ENCODE data around the gene CLIP3.
A peak's percentile ranks its signal among the peaks of the same experiment; 100 is the strongest.
"Not testable (repeated sequence)": the region's sequence is repeated elsewhere in the genome, so short reads cannot be mapped to it uniquely, and the experiment has no call there.

CLIP3 gene

DNA sequence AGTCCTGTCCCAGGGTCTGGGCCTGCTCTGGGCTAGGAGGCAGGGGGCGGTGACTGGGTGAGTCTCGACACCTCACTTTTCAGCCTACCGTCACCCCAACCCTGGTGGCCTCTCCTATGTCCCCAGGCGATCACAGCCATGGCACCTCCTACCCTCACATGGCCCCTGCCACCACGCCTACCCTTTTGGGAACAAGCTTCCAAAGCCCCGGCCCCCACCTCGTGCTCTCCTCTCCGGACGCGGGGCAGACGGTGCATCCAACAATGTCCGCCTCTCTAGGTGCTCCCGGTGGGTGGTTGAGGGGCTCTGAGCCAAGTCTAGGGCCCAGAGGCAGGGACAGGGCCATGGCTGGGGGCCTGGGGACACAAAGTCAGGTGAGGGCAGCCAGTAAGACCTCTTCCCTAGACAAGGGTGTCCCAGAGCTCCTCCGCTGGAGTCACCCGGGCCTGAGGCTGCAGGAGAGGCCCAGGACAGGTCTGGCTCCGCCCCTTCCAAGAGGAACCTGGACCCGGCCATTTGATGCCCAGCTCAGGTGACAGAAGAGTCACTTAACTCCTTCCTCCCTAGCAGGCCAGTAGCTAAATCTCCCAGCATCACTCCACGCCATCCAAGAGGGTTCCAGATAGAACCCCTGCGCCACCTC lies 24.2 kb downstream of the CLIP3 start, which contains the start of gene SYNE4:
SYNE4 (minus strand) TSS at position 478 of the 643 bp plus-strand sequence; CDS start at position 346, 132 bp downstream.
- DNase-seq, result no peak

DNA sequence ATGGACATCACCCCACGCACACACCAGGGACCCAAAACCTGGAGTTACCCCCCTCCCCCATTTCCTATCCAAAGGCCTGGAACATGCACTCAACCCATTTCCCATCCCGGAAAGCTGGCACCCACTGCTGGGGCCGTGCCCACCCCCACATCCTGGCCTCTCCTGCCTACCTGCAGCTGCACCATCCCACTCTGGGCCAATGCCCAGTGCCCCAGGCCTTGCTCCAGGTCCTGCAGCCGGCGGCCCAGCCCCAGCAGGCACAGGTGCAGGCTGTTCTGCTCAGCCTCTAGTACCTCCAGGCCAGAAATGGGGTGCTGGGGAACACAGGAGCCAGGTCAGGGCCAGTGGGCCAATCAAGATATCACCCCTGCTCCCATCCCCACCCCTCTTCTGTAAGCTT lies 25.7 kb downstream of the CLIP3 start:
- DNase-seq, result no peak

DNA sequence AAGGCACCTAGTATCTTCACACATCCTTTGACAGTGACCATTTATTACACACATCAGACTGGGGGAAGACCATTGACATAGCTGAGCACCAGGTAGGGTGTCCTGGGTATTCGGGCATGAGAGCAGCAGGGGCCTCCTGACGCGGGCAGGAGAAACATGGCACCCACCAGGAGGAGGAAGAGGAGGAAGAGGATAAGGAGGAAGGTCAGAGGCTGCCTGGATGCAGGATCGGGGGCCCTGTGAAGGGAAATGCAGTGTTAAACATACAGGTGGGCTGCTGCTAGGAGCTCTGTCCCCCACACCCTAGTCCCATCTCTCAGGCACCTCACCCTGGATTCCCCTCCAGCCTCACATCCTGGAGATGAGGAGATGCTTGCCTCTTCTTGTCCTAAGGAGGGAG lies 29.4 kb downstream of the CLIP3 start:
- DNase-seq, result no peak

DNA sequence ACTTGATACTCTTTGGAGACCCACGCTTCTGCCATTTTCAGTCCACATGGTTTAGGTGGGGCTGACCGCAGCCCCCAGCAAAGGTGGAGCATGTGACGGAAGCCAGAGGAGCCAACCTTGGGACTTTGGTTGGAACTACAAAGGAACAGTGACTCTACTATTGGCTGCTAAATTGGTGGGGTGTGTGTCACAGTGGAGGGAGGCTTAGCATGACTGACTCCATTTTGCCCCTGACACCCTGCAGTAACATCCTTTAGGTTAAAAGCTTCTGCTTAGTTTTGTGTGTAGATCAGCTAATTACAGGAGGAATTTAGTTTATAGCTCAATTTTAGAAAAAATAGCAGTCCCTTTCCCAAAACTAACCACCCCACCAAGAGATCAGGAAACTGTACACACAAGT lies 31.1 kb downstream of the CLIP3 start:
- DNase-seq, result no peak

DNA sequence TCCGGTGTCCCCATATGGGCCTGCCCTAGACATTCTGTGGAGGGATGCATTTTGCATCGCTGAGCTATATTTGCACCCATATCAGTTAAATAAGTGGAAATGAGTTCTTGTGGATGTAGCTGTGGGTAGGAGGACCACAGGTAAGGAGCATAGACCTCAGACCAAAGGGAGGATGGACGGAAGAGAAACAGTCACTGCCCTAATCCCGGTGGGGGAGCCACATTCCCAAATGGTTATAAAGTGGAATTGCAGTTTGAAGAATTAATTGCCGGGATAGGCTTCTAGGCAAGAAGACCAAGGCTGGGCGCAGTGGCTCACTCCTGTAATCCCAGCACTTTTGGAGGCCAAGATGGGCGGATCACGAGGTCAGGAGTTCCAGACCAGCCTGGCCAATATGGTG lies 35.9 kb downstream of the CLIP3 start:
- DNase-seq, result no peak

DNA sequence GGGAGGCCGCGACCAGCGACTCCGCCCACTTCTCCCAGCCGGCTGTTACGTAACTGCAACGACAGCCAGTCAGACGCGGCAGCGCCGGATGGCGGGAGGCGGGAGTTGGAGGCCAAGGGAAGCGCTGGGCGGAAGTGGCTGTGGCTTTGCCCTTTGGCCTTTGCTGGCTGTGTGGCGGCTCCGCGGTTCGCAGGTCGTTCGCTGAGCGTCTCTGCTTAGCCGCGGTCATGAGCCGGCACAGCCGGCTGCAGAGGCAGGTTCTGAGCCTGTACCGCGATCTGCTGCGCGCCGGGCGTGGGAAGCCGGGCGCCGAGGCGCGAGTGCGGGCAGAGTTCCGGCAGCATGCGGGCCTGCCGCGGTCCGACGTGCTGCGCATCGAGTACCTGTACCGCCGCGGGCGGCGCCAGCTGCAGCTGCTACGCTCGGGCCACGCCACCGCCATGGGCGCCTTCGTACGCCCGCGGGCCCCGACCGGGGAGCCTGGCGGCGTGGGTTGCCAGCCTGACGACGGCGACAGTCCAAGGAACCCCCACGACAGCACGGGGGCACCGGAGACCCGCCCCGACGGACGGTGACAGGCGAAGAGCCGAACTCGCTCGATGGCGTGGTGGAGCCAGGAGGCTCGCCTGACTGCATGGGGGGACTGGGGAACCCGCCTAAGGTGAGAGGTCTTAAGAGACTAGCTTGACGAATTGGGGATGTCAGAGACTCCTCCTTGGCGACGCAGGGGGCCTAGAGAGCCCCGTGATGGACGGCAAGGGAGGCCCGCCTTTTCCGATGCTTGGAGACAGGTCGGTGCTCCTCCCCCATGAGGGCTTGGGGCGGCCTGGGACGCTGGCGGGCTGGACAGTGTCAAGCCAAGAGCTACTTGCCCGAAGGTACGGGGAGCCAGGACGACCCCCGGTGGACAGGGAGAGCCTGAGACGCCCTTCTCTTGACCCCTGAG lies 37.4 kb downstream of the CLIP3 start, which contains the start of gene SDHAF1:
SDHAF1 (plus strand) TSS at position 141 of the 946 bp plus-strand sequence; CDS start at position 228, 87 bp downstream.
- peak; percentile 91 to 93 for DNase-seq

DNA sequence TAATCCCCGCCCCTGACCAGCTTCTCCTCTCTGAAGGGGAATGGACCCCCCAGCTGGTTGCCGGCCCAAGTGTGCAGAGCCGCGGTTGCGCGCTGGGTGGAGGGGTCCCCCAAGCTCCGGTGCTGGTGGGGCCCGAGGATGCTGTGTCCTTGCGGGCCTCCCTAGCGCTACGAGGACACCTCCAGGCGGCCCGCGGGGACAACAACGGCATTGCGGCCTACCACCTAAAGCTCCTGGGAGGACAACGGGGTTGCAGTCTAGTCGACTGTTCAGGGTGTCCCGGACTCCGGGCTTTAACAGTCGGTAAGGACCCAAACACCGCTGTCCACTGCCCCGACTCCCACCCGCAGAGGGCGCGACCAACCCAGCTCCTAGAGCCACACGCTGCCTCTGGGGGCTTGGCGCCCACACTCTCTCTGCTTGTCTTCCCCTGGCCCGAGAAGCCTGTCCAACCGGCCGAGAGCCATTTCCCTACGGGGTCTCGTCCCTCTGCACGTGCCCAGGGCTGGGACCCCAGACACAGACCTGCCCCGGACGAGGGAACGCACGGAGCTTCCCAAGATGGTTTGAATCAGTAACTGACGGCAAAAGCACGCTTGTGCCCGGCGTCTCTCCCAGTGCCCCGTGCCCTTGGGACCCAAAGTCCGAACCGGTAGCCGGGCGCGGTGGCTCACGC lies 38.6 kb downstream of the CLIP3 start:
- no peak for DNase-seq

DNA sequence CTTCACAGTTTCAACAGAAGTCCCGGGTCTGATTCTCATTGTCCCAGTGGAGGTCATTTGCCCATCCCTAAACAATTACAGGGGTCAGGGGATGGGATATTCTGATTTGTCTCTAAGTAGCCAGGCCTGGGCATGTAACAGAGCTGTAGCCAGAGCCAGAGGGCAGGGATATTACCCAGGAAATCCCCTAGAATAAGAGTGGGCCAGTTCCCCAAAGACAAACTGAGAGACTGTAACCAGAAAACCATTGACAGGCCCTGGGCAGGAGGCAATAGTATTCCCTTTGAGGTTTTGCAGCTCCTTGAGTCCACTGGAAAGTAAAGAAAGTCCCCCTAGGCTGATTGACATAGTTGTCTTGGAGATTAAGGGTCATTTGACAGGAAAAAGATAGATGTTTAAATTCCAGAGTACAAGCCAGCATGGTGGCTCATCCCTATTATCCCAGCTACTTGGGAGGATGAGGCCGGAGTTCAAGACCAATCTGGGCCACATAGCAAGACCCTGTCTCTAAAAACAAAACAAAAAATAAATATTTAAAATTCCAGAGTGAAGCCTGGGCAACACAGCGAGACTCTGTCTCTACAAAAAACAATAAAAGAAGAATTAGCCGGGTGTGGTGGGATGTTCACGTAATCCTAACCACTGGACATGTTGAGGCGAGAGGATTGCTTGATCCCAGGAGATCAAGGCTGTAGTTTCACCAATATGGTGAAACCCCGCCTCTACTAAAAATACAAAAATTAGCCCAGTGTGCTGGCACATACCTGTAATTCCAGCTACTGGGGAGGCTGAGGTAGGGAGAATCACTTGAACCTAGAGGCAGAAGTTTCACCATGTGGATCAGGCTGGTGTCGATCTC lies 39.5 kb downstream of the CLIP3 start:
- DNase-seq, result no peak

DNA sequence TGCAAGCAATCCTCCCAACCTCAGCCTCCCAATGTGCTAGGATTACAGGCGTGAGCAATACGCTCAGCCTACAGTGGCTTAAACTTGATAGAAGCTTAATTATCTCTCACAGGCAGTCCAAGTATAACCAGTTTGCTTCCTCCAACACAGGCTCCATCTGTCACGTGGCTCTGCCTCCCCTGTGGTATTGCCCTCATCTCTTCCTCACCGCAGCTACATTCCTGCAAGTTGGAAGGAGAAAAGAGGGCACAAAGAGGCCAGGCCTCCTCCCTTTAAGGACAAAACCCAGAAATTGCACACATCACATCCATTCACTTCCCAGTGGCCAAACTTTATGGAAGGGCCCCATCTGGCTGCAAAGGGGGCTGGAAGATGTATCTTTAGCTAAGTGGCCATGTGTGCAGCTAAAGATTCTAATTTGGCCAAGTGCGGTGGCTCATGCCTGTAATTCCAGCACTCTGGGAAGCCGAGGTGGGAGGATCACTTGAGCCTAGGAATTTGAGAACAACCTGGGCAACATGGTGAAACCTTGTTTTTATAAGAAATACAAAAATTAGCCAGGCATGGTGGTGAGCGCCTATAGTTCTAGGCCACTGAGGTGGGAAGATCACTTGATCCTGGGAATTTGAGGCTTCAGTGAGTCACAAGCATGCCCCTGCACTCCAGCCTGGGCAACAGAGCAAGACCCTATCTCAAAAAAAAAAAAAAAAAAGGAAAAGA lies 40.8 kb downstream of the CLIP3 start:
- DNase-seq, result no peak

DNA sequence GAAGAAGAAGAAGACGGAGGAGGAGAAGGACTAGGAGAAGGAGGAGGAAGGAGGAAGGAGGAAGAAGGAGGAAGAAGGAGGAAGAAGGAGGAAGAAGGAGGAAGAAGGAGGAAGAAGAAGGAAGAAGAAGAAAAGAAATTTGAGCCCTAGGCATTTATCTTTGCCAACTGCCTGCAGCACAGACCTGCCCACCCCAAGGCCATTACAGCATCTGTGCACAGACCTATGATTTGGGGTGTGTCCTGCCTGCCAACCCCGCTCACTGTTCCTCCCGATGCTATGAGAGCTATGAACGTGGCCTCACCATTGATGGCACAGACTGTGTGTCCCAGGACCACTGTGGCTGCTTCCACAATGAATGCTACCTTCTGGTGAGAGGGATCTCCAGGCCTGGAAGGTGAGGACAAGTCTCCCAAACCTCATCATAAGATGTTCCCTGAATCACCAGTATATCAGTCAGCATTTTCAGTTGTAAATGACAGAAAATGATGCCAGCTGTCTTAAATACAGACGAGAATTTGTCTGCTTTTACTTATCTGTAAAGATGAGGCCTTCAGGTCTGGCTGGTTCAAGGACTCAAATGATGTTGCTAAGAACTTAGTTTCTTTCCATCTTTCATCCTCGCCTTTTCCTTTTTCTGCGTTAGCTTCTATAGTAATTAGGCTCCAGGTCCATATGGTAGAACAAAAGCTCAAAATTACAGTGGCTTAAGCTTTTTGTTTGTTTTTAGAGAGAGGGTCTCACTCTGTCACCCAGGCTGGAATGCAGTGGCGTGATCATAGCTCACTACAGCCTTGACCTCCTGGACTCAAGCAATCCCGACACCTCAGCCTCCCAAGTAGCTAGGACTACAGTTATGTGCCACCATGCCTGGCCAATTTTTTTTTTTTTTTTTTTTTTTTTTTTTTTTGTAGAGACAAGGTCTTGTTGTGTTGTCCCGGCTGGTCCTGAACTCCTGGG lies 41.6 kb downstream of the CLIP3 start:
- no peak for DNase-seq

DNA sequence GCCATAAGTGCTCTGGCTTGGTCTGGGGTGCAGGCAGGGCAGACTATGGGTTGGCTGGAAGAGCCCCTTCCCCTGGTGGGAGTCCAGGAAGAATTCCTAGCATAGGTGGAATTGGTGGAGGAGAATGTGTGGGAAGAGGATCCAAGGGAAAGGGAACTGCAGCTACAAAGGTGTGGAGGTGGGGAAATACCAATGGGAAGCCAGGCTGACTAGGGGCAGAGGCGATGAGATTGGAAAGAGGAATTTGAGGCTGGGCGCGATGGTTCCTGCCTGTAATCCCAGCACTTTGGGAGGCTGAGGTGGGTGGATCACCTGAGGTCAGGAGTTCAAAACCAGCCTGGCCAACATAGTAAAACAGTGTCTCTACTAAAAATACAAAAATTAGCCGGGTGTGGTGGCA lies 42.5 kb downstream of the CLIP3 start:
- DNase-seq, result no peak

DNA sequence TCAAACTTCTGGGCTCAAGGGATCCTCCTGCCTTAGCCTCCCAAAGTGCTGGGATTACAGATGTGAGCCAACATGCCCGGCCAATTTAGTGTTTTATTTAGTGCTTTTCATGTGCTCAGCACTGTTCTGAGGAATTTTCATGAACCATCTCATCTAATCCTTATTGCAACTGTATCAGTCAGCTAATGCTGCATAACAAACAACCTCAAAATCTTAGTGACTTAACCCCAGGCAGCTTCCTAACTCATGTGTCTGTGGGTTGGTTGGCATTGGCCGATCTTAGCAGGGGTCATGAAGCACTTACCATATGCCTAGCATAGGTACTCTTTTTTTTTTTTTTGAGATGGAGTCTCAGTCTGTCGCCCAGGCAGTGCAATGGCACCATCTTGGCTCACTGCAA lies 43.8 kb downstream of the CLIP3 start:
- no peak for DNase-seq

DNA sequence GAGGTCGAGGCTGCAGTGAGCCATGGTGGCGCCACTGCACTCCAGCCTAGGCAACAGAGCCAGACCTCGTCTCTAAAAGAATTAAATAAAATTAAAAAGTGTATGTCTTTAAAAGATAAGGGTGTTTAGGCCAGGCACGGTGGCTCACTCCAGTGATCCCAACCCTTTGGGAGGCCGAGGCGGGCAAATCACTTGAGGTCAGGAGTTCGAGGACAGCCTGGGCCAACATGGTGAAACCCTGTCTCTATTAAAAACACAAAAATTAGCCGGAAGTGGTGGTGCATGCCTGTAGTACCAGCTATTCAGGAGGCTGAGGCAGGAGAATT lies 45.1 kb downstream of the CLIP3 start:
- no peak for DNase-seq

DNA sequence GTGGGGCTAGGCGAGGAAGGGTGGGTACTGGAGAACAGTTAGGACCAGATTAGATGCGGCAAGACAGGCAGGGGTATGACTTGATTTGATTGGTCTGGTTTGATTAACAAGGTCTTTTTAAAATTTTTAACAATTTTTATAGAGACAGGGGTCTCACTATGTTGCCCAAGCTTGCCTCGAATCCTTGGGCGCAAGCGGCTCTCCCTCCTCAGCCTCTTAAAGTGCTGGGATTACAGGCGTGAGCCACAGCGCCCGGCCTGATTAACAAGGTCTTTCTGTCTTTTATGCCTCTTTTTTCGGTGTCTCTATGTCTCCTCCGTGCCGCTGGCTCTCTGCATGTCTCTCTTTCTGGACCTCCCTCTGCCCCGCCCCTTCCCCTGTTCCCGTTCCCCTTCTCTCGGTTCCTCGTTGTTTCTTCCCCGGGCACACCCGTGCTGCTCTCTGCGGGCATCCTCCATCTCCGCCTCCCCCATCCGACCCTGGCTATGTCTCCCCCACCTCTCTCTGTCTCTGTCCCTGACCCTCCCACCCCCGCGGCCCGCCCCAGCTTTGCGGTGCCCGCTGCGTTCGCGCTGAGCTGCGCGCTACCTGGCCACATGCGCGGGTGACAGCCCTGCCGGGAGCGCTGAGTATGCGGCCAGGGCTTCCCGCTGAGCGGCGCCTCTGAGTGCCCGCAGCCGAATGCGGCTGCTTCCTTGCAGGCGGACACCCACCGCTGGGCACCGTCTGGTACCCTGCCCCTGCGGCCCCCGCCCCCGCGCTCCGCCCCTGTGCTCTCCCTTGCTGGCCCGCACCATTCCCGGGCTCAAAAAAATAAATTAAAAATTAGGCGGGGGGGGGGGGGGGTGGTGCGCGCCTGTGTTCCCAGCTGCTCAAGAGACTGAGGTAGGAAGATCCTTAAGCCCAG lies 45.8 kb downstream of the CLIP3 start:
- peak; percentile 60 to 65 for DNase-seq

DNA sequence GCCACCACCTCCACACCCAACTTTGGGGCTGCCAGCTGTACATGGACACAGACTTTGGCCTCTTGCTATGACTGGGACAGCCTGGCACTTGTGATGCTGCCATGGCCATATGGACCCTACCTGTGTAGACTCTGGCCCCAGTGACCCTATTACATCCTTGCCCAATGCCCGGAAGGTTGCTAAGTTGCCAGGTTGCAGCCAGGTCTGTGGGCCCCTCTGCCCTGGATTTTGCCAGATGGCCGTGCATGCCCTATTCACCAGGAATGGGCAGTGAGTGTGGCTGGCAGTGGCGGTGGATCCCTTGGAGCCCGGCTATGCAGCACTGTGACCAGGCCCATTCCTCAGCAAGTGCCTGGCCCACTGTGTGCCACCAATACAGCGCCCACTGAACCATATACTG lies 46.6 kb downstream of the CLIP3 start:
- DNase-seq, result no peak

DNA sequence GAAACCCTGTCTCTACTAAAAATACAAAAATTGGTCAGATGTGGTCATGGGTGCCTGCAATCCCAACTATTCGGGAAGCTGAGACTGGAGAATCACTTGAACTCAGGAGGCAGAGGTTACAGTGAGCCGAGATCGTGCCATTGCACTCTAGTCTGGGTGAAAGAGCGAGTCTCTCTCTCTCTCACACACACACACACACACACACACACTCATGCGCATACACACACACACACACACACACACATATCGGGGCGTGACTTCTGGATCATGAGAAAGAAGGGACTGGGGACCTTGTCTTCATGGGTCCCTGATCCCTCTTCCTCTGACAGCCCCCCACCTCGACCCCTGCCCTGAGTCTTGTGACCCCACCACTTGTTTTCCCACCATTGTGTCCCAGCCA lies 49.5 kb downstream of the CLIP3 start:
- no peak for DNase-seq

DNA sequence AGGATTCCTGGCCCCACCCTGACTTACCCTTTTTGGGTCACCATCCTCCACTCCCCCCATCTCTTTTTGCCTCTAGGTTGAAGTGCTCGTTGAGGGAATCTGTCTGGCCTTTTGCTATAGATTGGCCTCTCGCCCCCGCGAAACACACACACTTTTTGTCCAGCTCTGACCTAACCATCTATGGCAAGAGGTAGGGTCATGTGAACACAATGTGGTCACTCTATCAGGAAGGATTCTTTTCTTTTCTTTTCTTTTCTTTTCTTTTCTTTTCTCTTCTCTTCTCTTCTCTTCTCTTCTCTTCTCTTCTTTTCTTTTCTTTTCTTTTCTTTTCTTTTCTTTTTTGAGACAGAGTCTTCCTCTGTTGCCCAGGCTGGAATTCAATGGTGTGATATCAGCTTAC lies 51.7 kb downstream of the CLIP3 start:
- not testable (repeated sequence) for DNase-seq

DNA sequence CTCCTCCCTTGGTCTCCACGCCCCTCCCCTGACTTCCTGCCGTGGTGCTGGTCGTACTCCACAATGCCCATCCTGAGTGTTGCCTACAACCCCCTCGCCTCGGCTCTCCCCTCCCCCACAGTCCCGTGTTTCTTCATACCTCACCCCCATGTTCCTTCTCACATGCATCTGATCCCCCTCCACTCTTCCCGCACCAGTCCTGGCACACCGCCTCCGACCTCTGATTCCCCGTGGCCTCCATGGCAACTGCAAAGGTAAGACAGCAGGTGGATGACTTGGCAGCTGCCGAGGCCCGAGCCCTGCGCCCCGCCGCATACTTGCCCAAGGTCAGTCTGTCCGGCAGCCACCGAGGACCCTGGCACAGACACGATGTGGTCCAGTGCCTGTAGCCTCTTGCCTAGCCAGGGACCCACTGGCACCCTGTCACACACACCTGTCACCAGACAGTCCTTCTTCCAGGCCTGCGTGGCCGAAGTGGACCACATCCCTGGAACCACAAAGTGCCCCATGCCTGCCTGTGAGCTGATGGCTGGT lies 53.8 kb downstream of the CLIP3 start:
- no peak for DNase-seq

DNA sequence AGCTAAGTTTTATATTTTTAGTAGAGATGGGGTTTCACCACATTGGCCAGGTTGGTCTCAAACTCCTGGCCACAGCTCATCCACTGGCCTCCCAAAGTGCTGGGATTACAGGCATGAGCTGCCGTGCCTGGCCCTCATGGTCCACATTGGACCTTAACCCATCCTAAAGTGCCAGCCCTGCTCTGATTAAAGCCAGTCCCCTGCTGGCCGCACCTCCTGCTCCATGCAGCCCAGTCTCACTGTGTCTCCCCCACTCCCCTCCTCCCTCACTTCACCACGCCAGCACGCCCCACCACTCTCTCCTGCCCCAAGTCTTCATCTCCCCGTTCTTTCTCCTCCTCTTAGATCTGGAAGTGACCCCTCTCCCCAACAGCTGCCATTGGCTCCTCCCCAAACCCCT lies 54.4 kb downstream of the CLIP3 start:
- DNase-seq, result no peak

Measured in SHP77 (cell line).